Measurements from ENCODE around the gene KIF1B.
"Not testable (repeated sequence)": the region's sequence is repeated elsewhere in the genome, so short reads cannot be mapped to it uniquely, and the experiment has no call there.

KIF1B gene

DNA sequence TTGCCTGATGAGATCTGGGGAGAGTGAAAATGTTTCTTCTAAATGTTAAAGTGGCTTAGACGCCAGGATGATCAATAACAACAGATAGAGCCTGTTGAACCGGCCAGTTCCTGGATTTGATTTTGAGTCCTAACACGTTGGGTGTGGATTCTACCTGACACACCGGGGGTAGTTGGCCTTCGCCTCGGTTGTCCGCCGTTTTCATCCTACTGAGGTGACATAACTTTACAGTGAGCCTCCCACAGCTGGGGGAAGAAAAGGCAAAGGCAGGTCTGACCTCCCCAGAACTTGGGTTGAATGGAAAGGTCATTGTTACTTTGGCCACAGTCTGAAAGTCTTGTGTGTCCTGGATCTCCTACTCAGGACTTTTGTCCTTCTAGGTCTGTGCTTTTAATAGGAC is 189.6 kb downstream of the KIF1B start:
- H3K9me3 ChIP-seq (ENCODE audit: control insufficient read depth, low read length), result no peaks in the 10 kb centered on the region
- H3K4me3 ChIP-seq (ENCODE audit: extremely low read depth, insufficient read depth, low read length, poor library complexity, severe bottlenecking), result peak overlapping the region; percentile 85
- H3K36me3 ChIP-seq (ENCODE audit: control insufficient read depth, insufficient read depth, low read length), result peaks cover 51% of the 10 kb centered on the region
- WGBS, 2 experiments (ENCODE audit: insufficient coverage in 2 of 2), result 15 to 31% methylated on average over 6 to 8 of the region's 8 CpGs
- peak overlapping the region; percentile 16 for H3K27ac ChIP-seq (ENCODE audit: low read depth, low read length, severe bottlenecking)
- peaks cover 25% of the 10 kb centered on the region for H3K4me1 ChIP-seq (ENCODE audit: control insufficient read depth, insufficient read depth, low read length, poor library complexity, severe bottlenecking)

DNA sequence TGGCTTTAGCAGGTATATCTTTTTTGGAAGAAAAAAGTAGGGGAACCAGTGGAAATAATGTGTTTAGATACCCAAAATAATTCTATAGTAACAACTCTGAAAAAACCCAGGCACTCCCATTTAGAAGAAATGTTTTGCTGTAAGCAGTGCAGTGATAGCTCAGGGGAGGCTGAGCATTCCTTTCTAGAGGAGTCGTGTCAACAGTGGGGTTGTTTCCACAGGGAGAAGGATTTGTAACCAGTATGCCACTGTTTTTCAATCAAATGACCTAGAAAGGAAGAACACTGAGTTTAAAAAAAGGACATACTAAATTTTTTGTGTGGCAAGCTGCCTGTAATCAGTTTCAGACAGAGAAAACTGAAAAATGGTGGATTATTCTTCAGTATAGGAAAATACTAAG is 190.9 kb downstream of the KIF1B start:
- 100% methylated on average over 1 of the region's 1 CpG for WGBS, 2 experiments (ENCODE audit: insufficient coverage in 2 of 2)
- Histone ChIP-seq H3K27ac (ENCODE audit: low read depth, low read length, severe bottlenecking) (peak overlapping the region; percentile 16), H3K9me3 (ENCODE audit: control insufficient read depth, low read length) (no peaks in the 10 kb centered on the region), H3K4me3 (ENCODE audit: extremely low read depth, insufficient read depth, low read length, poor library complexity, severe bottlenecking) (no peak overlapping the region), H3K36me3 (ENCODE audit: control insufficient read depth, insufficient read depth, low read length) (peaks cover 62% of the 10 kb centered on the region), H3K4me1 (ENCODE audit: control insufficient read depth, insufficient read depth, low read length, poor library complexity, severe bottlenecking) (peaks cover 25% of the 10 kb centered on the region)

DNA sequence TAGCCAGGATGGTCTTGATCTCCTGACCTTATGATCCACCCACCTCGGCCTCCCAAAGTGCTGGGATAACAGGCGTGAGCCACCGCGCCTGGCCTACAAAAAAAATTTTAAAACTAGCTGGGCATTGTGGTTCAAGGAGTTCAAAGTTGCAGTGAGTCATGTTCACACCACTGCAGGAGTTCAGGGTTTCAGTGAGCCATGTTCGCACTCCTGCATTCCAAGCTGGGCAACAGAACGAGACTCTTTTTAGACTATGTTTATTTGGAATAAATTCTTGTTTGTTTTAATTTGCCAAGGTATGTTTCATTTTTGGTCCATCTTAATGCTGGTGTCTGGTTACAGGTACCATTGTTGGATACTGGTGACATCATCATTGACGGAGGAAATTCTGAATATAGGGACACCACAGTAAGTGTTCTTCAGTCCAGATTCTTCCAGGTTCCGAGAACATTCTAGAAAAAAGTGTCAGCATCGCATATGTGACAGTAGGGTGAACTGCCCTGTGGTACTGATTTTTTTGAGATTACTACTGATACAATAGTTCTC is 192.4 kb downstream of the KIF1B start:
- WGBS, 2 experiments (ENCODE audit: insufficient coverage in 2 of 2), result 98 to 100% methylated on average over 5 to 7 of the region's 9 CpGs
- no peak overlapping the region for H3K4me3 ChIP-seq (ENCODE audit: extremely low read depth, insufficient read depth, low read length, poor library complexity, severe bottlenecking)
- peaks cover 25% of the 10 kb centered on the region for H3K4me1 ChIP-seq (ENCODE audit: control insufficient read depth, insufficient read depth, low read length, poor library complexity, severe bottlenecking)
- H3K9me3 ChIP-seq (ENCODE audit: control insufficient read depth, low read length), result no peaks in the 10 kb centered on the region
- H3K36me3 ChIP-seq (ENCODE audit: control insufficient read depth, insufficient read depth, low read length), result peaks cover 73% of the 10 kb centered on the region
- H3K27ac ChIP-seq (ENCODE audit: low read depth, low read length, severe bottlenecking), result no peak overlapping the region

DNA sequence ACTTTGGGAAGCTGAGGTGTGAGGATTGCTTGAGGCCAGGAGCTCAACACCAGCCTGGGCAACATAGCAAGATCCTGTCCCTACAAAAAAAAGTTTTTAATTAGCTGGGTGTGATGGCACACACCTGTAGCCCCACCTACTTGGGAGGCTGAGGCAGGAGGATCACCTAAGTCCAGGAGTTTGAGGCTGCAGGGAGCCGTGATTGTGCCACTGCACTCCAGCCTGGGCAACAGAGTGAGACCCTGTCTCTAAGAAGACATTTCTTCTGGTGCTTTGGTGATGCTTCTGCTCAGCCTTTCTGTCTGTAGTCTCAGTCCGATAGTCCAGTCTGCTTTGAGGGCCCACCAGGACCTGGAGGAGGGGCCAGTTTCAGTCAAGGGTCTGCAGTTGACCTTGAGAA is 196.8 kb downstream of the KIF1B start:
- H3K4me1 ChIP-seq (ENCODE audit: control insufficient read depth, insufficient read depth, low read length, poor library complexity, severe bottlenecking), result peaks cover 12% of the 10 kb centered on the region
- no peaks in the 10 kb centered on the region for H3K9me3 ChIP-seq (ENCODE audit: control insufficient read depth, low read length)
- peaks cover 99% of the 10 kb centered on the region for H3K36me3 ChIP-seq (ENCODE audit: control insufficient read depth, insufficient read depth, low read length)
- no peak overlapping the region for H3K4me3 ChIP-seq (ENCODE audit: extremely low read depth, insufficient read depth, low read length, poor library complexity, severe bottlenecking)
- 92 to 94% methylated on average over 2 of the region's 2 CpGs for WGBS, 2 experiments (ENCODE audit: insufficient coverage in 2 of 2)
- no peak overlapping the region for H3K27ac ChIP-seq (ENCODE audit: low read depth, low read length, severe bottlenecking)

DNA sequence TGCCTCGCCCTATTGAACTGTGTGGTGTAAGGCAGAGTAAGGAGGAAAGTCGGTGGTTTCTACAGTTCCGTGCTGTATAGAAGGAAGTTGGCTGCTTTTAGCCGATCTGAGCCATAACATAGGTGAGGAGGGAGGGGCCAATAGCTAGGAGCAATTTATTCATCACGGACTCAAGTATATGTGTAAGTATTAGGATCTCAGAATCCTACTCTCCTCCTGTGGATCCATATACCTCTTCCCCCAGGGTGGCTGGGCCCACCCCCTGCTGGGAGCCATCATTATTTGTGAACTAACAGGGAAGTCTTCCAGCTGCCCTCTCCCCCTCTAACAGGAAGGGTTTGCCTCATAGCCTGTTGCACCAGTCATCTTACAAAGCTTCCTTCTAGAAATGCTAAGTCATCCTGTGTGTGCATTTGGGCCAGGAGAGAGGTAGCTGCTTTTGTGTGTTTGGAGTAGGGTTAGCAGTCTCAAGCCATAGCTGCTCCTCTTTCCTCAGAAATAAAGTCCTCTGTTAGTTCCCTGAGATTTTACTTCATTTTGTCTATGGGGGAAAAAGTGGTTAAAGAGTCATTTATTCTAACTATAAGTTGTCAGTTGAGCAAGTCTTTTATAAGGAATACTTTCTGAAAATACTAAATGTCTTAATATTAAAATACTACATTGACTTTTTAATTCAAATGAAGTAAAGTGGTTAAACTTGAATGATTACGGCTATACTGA is 205.0 kb downstream of the KIF1B start:
- Histone ChIP-seq H3K4me1 (ENCODE audit: control insufficient read depth, insufficient read depth, low read length, poor library complexity, severe bottlenecking) (peaks cover 3% of the 10 kb centered on the region), H3K4me3 (ENCODE audit: extremely low read depth, insufficient read depth, low read length, poor library complexity, severe bottlenecking) (no peak overlapping the region), H3K36me3 (ENCODE audit: control insufficient read depth, insufficient read depth, low read length) (peaks cover 98% of the 10 kb centered on the region), H3K27ac (ENCODE audit: low read depth, low read length, severe bottlenecking) (peak overlapping the region; percentile 70), H3K9me3 (ENCODE audit: control insufficient read depth, low read length) (no peaks in the 10 kb centered on the region)
- WGBS, 2 experiments (ENCODE audit: insufficient coverage in 2 of 2), result 81 to 100% methylated on average over 3 of the region's 6 CpGs

DNA sequence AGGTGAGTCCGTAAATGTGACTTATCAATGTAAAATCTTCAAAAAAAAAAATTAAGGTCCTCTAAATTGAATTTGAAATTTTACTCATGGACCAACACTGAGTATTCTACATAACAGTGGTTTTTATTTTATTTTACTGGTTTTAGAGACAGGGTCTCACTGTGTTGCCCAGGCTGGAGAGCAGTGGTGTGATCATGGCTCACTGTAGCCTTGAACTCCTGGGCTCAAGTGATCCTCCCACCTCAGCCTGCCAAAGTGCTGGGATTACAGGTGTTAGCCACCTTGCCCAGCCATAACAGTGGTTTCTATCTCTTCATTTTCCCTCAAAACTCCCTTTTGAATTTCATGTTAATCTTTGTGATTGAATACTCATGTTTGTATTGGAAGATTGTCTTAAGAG is 205.6 kb downstream of the KIF1B start:
- not testable (repeated sequence) for H3K4me3 ChIP-seq (ENCODE audit: extremely low read depth, insufficient read depth, low read length, poor library complexity, severe bottlenecking); H3K9me3 ChIP-seq (ENCODE audit: control insufficient read depth, low read length); H3K4me1 ChIP-seq (ENCODE audit: control insufficient read depth, insufficient read depth, low read length, poor library complexity, severe bottlenecking)
- H3K36me3 ChIP-seq (ENCODE audit: control insufficient read depth, insufficient read depth, low read length), result peaks cover 96% of the 10 kb centered on the region
- WGBS, 2 experiments (ENCODE audit: insufficient coverage in 2 of 2), result no CpG with 5 or more reads among the region's 1 CpG
- peak overlapping the region; percentile 70 for H3K27ac ChIP-seq (ENCODE audit: low read depth, low read length, severe bottlenecking)

DNA sequence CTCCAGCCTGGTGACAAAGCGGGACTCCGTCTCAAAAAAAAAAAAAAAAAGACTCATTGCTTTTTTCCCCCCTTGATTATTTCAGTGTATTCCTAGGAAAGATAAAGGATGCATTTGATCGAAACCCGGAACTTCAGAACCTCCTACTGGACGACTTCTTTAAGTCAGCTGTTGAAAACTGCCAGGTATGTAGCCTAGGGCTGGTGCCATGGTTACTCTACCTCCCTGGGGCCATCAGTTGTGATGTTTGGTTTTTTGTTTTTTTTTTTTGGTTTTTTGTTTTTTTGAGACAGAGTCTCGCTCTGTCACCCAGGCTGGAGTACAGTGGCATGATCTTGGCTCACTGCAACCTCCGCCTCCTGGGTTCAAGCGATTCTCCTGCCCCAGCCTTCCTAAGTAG is 208.4 kb downstream of the KIF1B start:
- not testable (repeated sequence) for H3K4me1 ChIP-seq (ENCODE audit: control insufficient read depth, insufficient read depth, low read length, poor library complexity, severe bottlenecking); H3K9me3 ChIP-seq (ENCODE audit: control insufficient read depth, low read length); H3K27ac ChIP-seq (ENCODE audit: low read depth, low read length, severe bottlenecking); H3K4me3 ChIP-seq (ENCODE audit: extremely low read depth, insufficient read depth, low read length, poor library complexity, severe bottlenecking)
- WGBS, 2 experiments (ENCODE audit: insufficient coverage in 2 of 2), result 93 to 100% methylated on average over 4 to 6 of the region's 8 CpGs
- peaks cover 81% of the 10 kb centered on the region for H3K36me3 ChIP-seq (ENCODE audit: control insufficient read depth, insufficient read depth, low read length)

DNA sequence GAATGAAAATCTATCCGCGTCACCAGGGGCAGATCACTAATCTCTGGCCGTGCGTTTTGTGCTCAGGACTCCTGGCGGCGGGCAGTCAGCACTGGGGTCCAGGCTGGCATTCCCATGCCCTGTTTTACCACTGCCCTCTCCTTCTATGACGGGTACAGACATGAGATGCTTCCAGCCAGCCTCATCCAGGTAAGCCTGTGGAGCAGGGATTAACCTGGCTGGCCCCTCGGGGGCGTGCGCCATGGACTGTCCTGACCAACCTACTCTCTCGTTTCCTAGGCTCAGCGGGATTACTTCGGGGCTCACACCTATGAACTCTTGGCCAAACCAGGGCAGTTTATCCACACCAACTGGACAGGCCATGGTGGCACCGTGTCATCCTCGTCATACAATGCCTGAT is 209.0 kb downstream of the KIF1B start:
- H3K36me3 ChIP-seq (ENCODE audit: control insufficient read depth, insufficient read depth, low read length), result peaks cover 78% of the 10 kb centered on the region
- no peaks in the 10 kb centered on the region for H3K9me3 ChIP-seq (ENCODE audit: control insufficient read depth, low read length)
- peaks cover 3% of the 10 kb centered on the region for H3K4me1 ChIP-seq (ENCODE audit: control insufficient read depth, insufficient read depth, low read length, poor library complexity, severe bottlenecking)
- H3K27ac ChIP-seq (ENCODE audit: low read depth, low read length, severe bottlenecking), result no peak overlapping the region
- WGBS, 2 experiments (ENCODE audit: insufficient coverage in 2 of 2), result 90 to 93% methylated on average over 15 of the region's 15 CpGs
- H3K4me3 ChIP-seq (ENCODE audit: extremely low read depth, insufficient read depth, low read length, poor library complexity, severe bottlenecking), result no peak overlapping the region

DNA sequence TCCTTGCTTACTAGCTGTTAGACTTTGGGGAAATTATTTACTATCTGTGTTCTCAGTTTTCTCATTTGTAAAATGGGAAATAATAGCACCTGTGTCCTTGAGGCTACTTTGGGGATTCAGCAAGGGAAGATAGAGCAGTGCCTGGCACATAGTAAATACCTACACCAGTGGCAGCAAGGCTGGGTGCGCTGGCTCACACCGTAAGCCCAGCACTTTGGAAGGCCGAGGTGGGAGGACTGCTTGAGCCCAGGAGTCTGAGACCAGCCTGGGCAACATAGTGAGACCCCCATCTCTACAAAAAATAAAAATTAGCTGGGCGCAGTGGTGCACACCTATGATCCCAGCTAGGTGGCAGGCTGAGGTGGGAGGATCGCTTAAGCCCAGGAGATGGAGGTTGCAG is 211.3 kb downstream of the KIF1B start:
- Histone ChIP-seq H3K4me3 (ENCODE audit: extremely low read depth, insufficient read depth, low read length, poor library complexity, severe bottlenecking) (no peak overlapping the region), H3K9me3 (ENCODE audit: control insufficient read depth, low read length) (no peaks in the 10 kb centered on the region), H3K36me3 (ENCODE audit: control insufficient read depth, insufficient read depth, low read length) (peaks cover 55% of the 10 kb centered on the region), H3K27ac (ENCODE audit: low read depth, low read length, severe bottlenecking) (no peak overlapping the region), H3K4me1 (ENCODE audit: control insufficient read depth, insufficient read depth, low read length, poor library complexity, severe bottlenecking) (no peaks in the 10 kb centered on the region)
- 96 to 100% methylated on average over 4 to 5 of the region's 5 CpGs for WGBS, 2 experiments (ENCODE audit: insufficient coverage in 2 of 2)

DNA sequence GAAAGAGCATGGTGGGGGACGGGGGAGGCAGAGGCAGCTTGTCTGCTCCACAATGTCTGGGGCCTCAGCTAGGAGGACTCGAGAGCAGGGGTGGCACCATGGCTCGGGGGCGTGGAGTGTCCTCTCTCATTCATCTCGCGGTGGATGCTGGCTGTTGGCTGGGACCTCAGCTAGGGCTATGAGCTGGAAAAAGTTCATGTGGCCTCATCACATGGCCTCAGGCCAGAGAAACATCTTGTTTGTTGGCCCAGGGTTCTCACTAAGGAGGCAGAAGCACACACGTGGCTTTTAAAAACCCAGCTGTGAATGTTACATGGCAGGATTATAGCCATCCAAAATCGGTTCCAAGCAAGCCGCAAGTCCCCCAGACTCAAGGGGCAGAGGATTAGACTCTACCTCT is 213.7 kb downstream of the KIF1B start:
- 85 to 94% methylated on average over 8 to 9 of the region's 9 CpGs for WGBS, 2 experiments (ENCODE audit: insufficient coverage in 2 of 2)
- Histone ChIP-seq H3K27ac (ENCODE audit: low read depth, low read length, severe bottlenecking) (peak overlapping the region; percentile 8), H3K36me3 (ENCODE audit: control insufficient read depth, insufficient read depth, low read length) (peaks cover 31% of the 10 kb centered on the region), H3K4me3 (ENCODE audit: extremely low read depth, insufficient read depth, low read length, poor library complexity, severe bottlenecking) (no peak overlapping the region), H3K9me3 (ENCODE audit: control insufficient read depth, low read length) (no peaks in the 10 kb centered on the region), H3K4me1 (ENCODE audit: control insufficient read depth, insufficient read depth, low read length, poor library complexity, severe bottlenecking) (no peaks in the 10 kb centered on the region)

DNA sequence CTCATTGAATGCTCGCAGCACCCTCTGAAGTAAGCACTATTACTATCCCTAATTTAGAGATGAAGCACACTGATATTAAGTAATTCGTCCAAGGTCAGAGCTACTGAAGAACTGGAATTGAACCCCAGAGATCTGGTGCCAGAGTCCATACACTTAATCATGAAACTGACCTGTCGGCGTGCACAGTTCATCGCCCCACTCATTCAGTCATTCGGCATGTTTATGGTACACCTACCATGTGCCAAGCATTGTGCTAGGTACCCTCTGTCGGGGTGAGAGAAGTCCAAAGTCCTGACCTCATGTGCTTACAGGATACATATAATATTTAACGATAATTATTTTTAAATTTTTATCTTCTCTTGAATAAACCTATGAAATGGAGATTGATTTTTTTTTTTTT is 214.3 kb downstream of the KIF1B start:
- WGBS, 2 experiments (ENCODE audit: insufficient coverage in 2 of 2), result 100% methylated on average over 6 to 7 of the region's 8 CpGs

More for the DNA sequence above, 214.3 kb downstream of the KIF1B start:
- H3K27ac ChIP-seq (ENCODE audit: low read depth, low read length, severe bottlenecking), result no peak overlapping the region
- no peaks in the 10 kb centered on the region for H3K9me3 ChIP-seq (ENCODE audit: control insufficient read depth, low read length)
- H3K4me1 ChIP-seq (ENCODE audit: control insufficient read depth, insufficient read depth, low read length, poor library complexity, severe bottlenecking), result peaks cover under 1% of the 10 kb centered on the region
- H3K4me3 ChIP-seq (ENCODE audit: extremely low read depth, insufficient read depth, low read length, poor library complexity, severe bottlenecking), result no peak overlapping the region
- H3K36me3 ChIP-seq (ENCODE audit: control insufficient read depth, insufficient read depth, low read length), result peaks cover 25% of the 10 kb centered on the region
